ENCODE measurements around the gene PCSK1N. TPM values are rescaled to one million over a fixed set of nuclear protein-coding genes. Genes with fewer than 3 reads are reported as not detected.

Gene PCSK1N
- total RNA-seq, 5 donors from 2014 or later (not counting 1 experiment from before 2014, with no cell fraction given) = 5.0 to 11.4 (median 9.1) TPM

- no peak for ATAC-seq (replicated peaks in 1 of 4)
- Histone ChIP-seq H3K36me3 (ENCODE audit: control insufficient read depth in 2 of 2, extremely low read depth in 1 of 2, insufficient read depth in 1 of 2, low read length in 1 of 2) (no peaks in the 10 kb centered on the region), H3K27me3 (replicated peaks in 1 of 2; ENCODE audit: control insufficient read depth in 2 of 2, extremely low read depth in 1 of 2, insufficient read depth in 2 of 2, low read length in 1 of 2) (peaks cover 0 to 49% of the 10 kb centered on the region in 2 experiments), H3K4me3 (ENCODE audit: control insufficient read depth in 1 of 2, extremely low read depth in 1 of 2, low read length in 1 of 2) (no peak overlapping the region), H3K4me1 (ENCODE audit: control insufficient read depth in 1 of 2, extremely low read depth in 1 of 2, insufficient read depth in 2 of 2, low read length in 2 of 2) (peaks cover 0 to 21% of the 10 kb centered on the region in 2 experiments), H3K9me3 (no peaks in the 10 kb centered on the region), H3K27ac (ENCODE audit: low read length) (no peak overlapping the region)
- peaks cover 32 to 35% of the 10 kb centered on the region in 2 donors for H3K27me3 Mint-ChIP-seq
- POLR2A ChIA-PET = no interaction called here
- H3K4me1 Mint-ChIP-seq = peaks cover 16 to 22% (median 17%) of the 10 kb centered on the region in 3 donors
- no peak overlapping the region for H3K27ac Mint-ChIP-seq
- H3K9me3 Mint-ChIP-seq = no peaks in the 10 kb centered on the region
- CTCF ChIA-PET = no interaction called here
- peak overlapping the region; percentile 55 to 77 (median 76) for H3K4me3 Mint-ChIP-seq
- H3K36me3 Mint-ChIP-seq = no peaks in the 10 kb centered on the region
- no peak for DNase-seq
- WGBS (ENCODE audit: insufficient coverage) = no CpG with 5 or more reads among the region's 9 CpGs
Measured at GRCh38 chrX:48833542-48834138, 1.8 kb downstream of the PCSK1N start.

DNA sequence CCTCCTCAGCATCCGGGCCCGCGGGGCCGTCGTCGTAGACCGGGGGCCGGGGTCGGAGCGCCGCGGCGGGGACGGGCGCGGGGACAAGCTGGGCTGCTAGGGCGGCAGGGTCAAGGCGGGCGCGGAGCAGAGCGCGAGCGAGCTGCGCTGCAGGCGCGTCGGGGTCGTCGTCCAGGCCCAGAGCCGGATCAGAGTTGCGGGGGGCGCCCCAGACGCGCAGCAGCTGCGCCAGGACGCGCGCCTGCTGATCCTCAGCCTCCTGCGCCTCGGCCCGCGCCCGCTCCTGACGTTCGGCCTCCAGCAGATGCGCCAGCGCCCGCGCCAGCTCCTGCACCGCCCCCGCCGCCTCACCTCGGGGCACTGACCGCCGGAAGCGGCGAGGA is 3.5 kb downstream of the PCSK1N start:
- 5% methylated on average over 40 of the region's 57 CpGs for WGBS (ENCODE audit: insufficient coverage)
- ChIA-PET POLR2A (no interaction called here), CTCF (no interaction called here)
- H3K4me1 ChIP-seq (ENCODE audit: control insufficient read depth in 1 of 2, extremely low read depth in 1 of 2, insufficient read depth in 2 of 2, low read length in 2 of 2) = peaks cover 0 to 26% of the 10 kb centered on the region in 2 experiments
- DNase-seq (no peak), ATAC-seq (replicated peaks in 1 of 4) (no peak)
- Mint-ChIP-seq H3K9me3 (no peaks in the 10 kb centered on the region), H3K36me3 (no peaks in the 10 kb centered on the region), H3K4me1 (peaks cover 19 to 27% (median 23%) of the 10 kb centered on the region in 3 donors), H3K4me3 (no peak overlapping the region), H3K27me3 (peaks cover 43 to 48% of the 10 kb centered on the region in 2 donors), H3K27ac (no peak overlapping the region)
- no peak overlapping the region for H3K4me3 ChIP-seq (ENCODE audit: control insufficient read depth in 1 of 2, extremely low read depth in 1 of 2, low read length in 1 of 2)
- H3K27ac ChIP-seq (ENCODE audit: low read length) = no peak overlapping the region
- no peaks in the 10 kb centered on the region for H3K36me3 ChIP-seq (ENCODE audit: control insufficient read depth in 2 of 2, extremely low read depth in 1 of 2, insufficient read depth in 1 of 2, low read length in 1 of 2)
- no peaks in the 10 kb centered on the region for H3K9me3 ChIP-seq
- H3K27me3 ChIP-seq (replicated peaks in 1 of 2; ENCODE audit: control insufficient read depth in 2 of 2, extremely low read depth in 1 of 2, insufficient read depth in 2 of 2, low read length in 1 of 2) = peaks cover 0 to 56% of the 10 kb centered on the region in 2 experiments

DNA sequence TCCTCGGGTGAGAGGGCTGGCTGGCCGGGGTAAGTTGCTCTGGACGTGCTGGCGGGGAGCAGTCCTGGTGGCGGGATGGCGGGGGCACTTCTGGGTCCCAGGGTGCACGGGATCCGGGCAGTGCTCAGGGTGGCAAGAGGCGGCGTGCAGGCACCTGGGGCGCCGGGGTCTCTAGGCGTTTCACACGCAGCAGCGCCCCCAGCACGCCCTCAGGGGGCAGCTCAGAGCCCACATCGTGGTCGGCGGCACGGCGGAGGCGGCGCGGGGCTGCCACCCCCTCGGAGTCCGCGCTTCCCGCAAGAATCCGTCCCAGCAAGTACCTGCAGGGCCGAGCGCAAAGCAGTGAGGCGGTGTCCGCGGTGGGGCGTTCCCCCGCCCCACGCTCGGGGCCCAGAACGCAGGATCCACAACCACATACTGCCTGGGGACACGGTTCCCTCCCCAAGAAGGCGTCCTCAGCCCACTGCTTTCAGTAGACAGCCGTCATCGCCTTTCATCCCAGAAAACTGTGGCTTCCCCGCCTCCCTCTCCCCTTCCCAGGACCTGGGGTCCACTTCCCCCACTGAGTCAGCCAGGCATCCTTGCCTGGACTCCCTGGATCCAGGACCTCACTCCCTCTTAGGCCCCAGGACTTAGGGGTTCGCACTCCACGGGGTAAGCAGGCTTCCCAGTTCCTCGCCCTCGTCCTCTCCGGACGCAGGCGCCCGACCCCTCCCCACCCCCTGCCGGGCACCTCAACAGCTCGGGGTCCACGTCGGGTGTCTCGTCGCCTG is 4.1 kb downstream of the PCSK1N start:
- H3K4me1 Mint-ChIP-seq = peaks cover 19 to 25% (median 23%) of the 10 kb centered on the region in 3 donors
- Histone ChIP-seq H3K9me3 (no peaks in the 10 kb centered on the region), H3K4me3 (ENCODE audit: control insufficient read depth in 1 of 2, extremely low read depth in 1 of 2, low read length in 1 of 2) (no peak overlapping the region), H3K4me1 (ENCODE audit: control insufficient read depth in 1 of 2, extremely low read depth in 1 of 2, insufficient read depth in 2 of 2, low read length in 2 of 2) (peaks cover 0 to 26% of the 10 kb centered on the region in 2 experiments), H3K27ac (ENCODE audit: low read length) (no peak overlapping the region), H3K36me3 (ENCODE audit: control insufficient read depth in 2 of 2, extremely low read depth in 1 of 2, insufficient read depth in 1 of 2, low read length in 1 of 2) (no peaks in the 10 kb centered on the region), H3K27me3 (replicated peaks in 1 of 2; ENCODE audit: control insufficient read depth in 2 of 2, extremely low read depth in 1 of 2, insufficient read depth in 2 of 2, low read length in 1 of 2) (peaks cover 0 to 59% of the 10 kb centered on the region in 2 experiments)
- DNase-seq = no peak
- ATAC-seq (replicated peaks in 1 of 4) = no peak
- no peak overlapping the region for H3K4me3 Mint-ChIP-seq
- CTCF ChIA-PET = no interaction called here
- POLR2A ChIA-PET = no interaction called here
- no peaks in the 10 kb centered on the region for H3K9me3 Mint-ChIP-seq
- no peak overlapping the region for H3K27ac Mint-ChIP-seq
- WGBS (ENCODE audit: insufficient coverage) = 23% methylated on average over 33 of the region's 58 CpGs
- no peaks in the 10 kb centered on the region for H3K36me3 Mint-ChIP-seq
- peaks cover 41 to 46% of the 10 kb centered on the region in 2 donors for H3K27me3 Mint-ChIP-seq

DNA sequence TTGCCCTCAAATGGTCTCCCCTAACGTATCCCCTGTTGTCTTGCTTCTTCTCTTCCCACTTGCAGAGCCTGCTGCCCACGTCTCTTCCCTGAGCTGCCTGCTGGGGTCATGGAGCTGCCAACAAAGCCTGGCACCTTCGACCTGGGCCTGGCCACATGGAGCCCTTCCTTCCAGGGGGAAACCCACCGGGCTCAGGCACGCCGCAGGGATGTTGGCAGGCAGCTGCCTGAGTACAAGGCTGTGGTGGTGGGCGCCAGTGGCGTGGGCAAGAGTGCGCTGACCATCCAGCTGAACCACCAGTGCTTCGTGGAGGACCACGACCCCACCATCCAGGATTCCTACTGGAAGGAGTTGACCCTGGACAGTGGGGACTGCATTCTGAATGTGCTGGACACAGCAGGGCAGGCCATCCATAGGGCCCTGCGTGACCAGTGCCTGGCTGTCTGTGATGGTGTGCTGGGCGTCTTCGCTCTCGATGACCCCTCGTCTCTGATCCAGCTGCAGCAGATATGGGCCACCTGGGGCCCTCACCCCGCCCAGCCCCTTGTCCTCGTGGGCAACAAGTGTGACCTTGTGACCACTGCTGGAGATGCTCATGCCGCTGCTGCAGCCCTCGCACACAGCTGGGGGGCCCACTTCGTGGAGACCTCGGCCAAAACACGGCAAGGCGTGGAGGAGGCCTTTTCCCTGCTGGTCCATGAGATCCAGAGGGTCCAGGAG is 6.2 kb downstream of the PCSK1N start:
- POLR2A ChIA-PET = no interaction called here
- WGBS (ENCODE audit: insufficient coverage) = 88% methylated on average over 7 of the region's 24 CpGs
- peaks cover 33 to 54% of the 10 kb centered on the region in 2 donors for H3K27me3 Mint-ChIP-seq

GRCh38 chrX:48827654-48827968 is 7.8 kb downstream of the PCSK1N start:
- H3K4me3 Mint-ChIP-seq = peak overlapping the region; percentile 45 to 74 (median 49)
- POLR2A ChIA-PET = interaction anchor here in 1 of 2 donors (0.6 kb wide), 1 partner anchor 13 kb away, joined by 5 read pairs; no protein-coding TSS in a partner anchor

More for the DNA sequence above, 6.2 kb downstream of the PCSK1N start:
- Mint-ChIP-seq H3K4me3 (no peak overlapping the region), H3K9me3 (no peaks in the 10 kb centered on the region), H3K36me3 (peaks cover 9% of the 10 kb centered on the region), H3K27ac (no peak overlapping the region), H3K4me1 (peaks cover 11 to 16% (median 15%) of the 10 kb centered on the region in 3 donors)
- Histone ChIP-seq H3K36me3 (ENCODE audit: control insufficient read depth in 2 of 2, extremely low read depth in 1 of 2, insufficient read depth in 1 of 2, low read length in 1 of 2) (no peaks in the 10 kb centered on the region), H3K27ac (ENCODE audit: low read length) (no peak overlapping the region), H3K4me3 (ENCODE audit: control insufficient read depth in 1 of 2, extremely low read depth in 1 of 2, low read length in 1 of 2) (no peak overlapping the region), H3K27me3 (replicated peaks in 1 of 2; ENCODE audit: control insufficient read depth in 2 of 2, extremely low read depth in 1 of 2, insufficient read depth in 2 of 2, low read length in 1 of 2) (peaks cover 0 to 57% of the 10 kb centered on the region in 2 experiments), H3K4me1 (ENCODE audit: control insufficient read depth in 1 of 2, extremely low read depth in 1 of 2, insufficient read depth in 2 of 2, low read length in 2 of 2) (peaks cover 0 to 17% of the 10 kb centered on the region in 2 experiments), H3K9me3 (no peaks in the 10 kb centered on the region)
- no peak for DNase-seq
- no peak for ATAC-seq (replicated peaks in 1 of 4)
- CTCF ChIA-PET = no interaction called here

GRCh38 chrX:48826876-48827653 is 8.3 kb downstream of the PCSK1N start:
- Mint-ChIP-seq H3K4me3 (peak overlapping the region; percentile 45 to 74 (median 49)), H3K36me3 (peaks cover 10% of the 10 kb centered on the region), H3K27ac (peak overlapping the region in 1 of 2 donors; percentile 66), H3K9me3 (no peaks in the 10 kb centered on the region), H3K4me1 (peaks cover 5 to 8% (median 6%) of the 10 kb centered on the region in 3 donors), H3K27me3 (peaks cover 32 to 43% of the 10 kb centered on the region in 2 donors)
- peaks cover 0 to 46% of the 10 kb centered on the region in 2 experiments for H3K27me3 ChIP-seq (replicated peaks in 1 of 2; ENCODE audit: control insufficient read depth in 2 of 2, extremely low read depth in 1 of 2, insufficient read depth in 2 of 2, low read length in 1 of 2)
- no peak overlapping the region for H3K27ac ChIP-seq (ENCODE audit: low read length)
- WGBS (ENCODE audit: insufficient coverage) = 27% methylated on average over 39 of the region's 73 CpGs
- POLR2A ChIA-PET = no interaction called here
- peak in 1 of 4 experiments; percentile 14 for ATAC-seq (replicated peaks in 1 of 4)
- CTCF ChIA-PET = no interaction called here
- peak overlapping the region in 1 of 2 donors; percentile 49 for H3K4me3 ChIP-seq (ENCODE audit: control insufficient read depth in 1 of 2, extremely low read depth in 1 of 2, low read length in 1 of 2)
- peaks cover 0 to 5% of the 10 kb centered on the region in 2 donors for H3K36me3 ChIP-seq (ENCODE audit: control insufficient read depth in 2 of 2, extremely low read depth in 1 of 2, insufficient read depth in 1 of 2, low read length in 1 of 2)
- peaks cover 0 to 15% of the 10 kb centered on the region in 2 experiments for H3K4me1 ChIP-seq (ENCODE audit: control insufficient read depth in 1 of 2, extremely low read depth in 1 of 2, insufficient read depth in 2 of 2, low read length in 2 of 2)
- H3K9me3 ChIP-seq = no peaks in the 10 kb centered on the region
- no peak for DNase-seq

More at GRCh38 chrX:48827654-48827968, 7.8 kb downstream of the PCSK1N start:
- peaks cover 0 to 49% of the 10 kb centered on the region in 2 experiments for H3K27me3 ChIP-seq (replicated peaks in 1 of 2; ENCODE audit: control insufficient read depth in 2 of 2, extremely low read depth in 1 of 2, insufficient read depth in 2 of 2, low read length in 1 of 2)
- Mint-ChIP-seq H3K36me3 (peaks cover 9% of the 10 kb centered on the region), H3K4me1 (peaks cover 5 to 8% (median 6%) of the 10 kb centered on the region in 3 donors), H3K27me3 (peaks cover 32 to 45% of the 10 kb centered on the region in 2 donors), H3K27ac (no peak overlapping the region), H3K9me3 (no peaks in the 10 kb centered on the region)
- H3K4me3 ChIP-seq (ENCODE audit: control insufficient read depth in 1 of 2, extremely low read depth in 1 of 2, low read length in 1 of 2) = peak overlapping the region in 1 of 2 donors; percentile 49
- H3K36me3 ChIP-seq (ENCODE audit: control insufficient read depth in 2 of 2, extremely low read depth in 1 of 2, insufficient read depth in 1 of 2, low read length in 1 of 2) = peaks cover 0 to 5% of the 10 kb centered on the region in 2 donors
- CTCF ChIA-PET = no interaction called here
- ATAC-seq (replicated peaks in 1 of 4) = no peak
- DNase-seq = no peak
- H3K27ac ChIP-seq (ENCODE audit: low read length) = no peak overlapping the region
- peaks cover 0 to 15% of the 10 kb centered on the region in 2 experiments for H3K4me1 ChIP-seq (ENCODE audit: control insufficient read depth in 1 of 2, extremely low read depth in 1 of 2, insufficient read depth in 2 of 2, low read length in 2 of 2)
- H3K9me3 ChIP-seq = no peaks in the 10 kb centered on the region
- no CpG with 5 or more reads among the region's 4 CpGs for WGBS (ENCODE audit: insufficient coverage)

All from T-cell (primary cell).